ENCODE results near the gene LYPLAL1. TPM values are rescaled to one million over a fixed set of nuclear protein-coding genes. Genes with fewer than 3 reads are reported as not detected.

The LYPLAL1 gene
- 41.6 TPM for total RNA-seq
- long read RNA-seq, transcript LYPLAL1-202 (5 exons, 1,898 nt) = major isoform, 18 of 28 reads
- long read RNA-seq, transcript LYPLAL1-211 (5 exons, 2,169 nt) = minor isoform, 5 of 28 reads
- long read RNA-seq, partial matches to known transcripts = 0 of 28 reads
- long read RNA-seq, other reads (novel, unspliced or antisense) = 4 of 28 reads

GRCh38 chr1:219173758-219174459 is at the start of gene LYPLAL1:
Gene LYPLAL1 (plus strand): TSS chr1:219173878. CDS start chr1:219173891, 13 bp downstream.
- DNase-seq = peak; percentile 93
- peak; percentile 98 to 99 for ATAC-seq
- Histone ChIP-seq H3K27ac (peak within 1 kb of the TSS; percentile 90), H3K4me3 (peak within 1 kb of the TSS; percentile 85), H3K4me1 (peaks cover 17% of the 10 kb centered on the region), H3K9me3 (no peaks in the 10 kb centered on the region), H3K27me3 (ENCODE audit: low read depth) (no peaks in the 10 kb centered on the region), H3K36me3 (no peaks in the 10 kb centered on the region)
- no peak for TF ChIP-seq CTCF (IDR thresholded peaks at IDR 0.05)
- intact Hi-C loops (cut with DNase I) = no loop called here

- intact Hi-C loops (cut with DNase I) = no loop called here
- H3K4me3 ChIP-seq = no peak overlapping the region
- no peaks in the 10 kb centered on the region for H3K4me1 ChIP-seq
- H3K36me3 ChIP-seq = no peaks in the 10 kb centered on the region
- no peaks in the 10 kb centered on the region for H3K27me3 ChIP-seq (ENCODE audit: low read depth)
- no peaks in the 10 kb centered on the region for H3K9me3 ChIP-seq
- no peak for DNase-seq
- no peak overlapping the region for H3K27ac ChIP-seq
- TF ChIP-seq CTCF (IDR thresholded peaks at IDR 0.05) = no peak
- no peak for ATAC-seq
These were observed 49.5 kb upstream of the LYPLAL1 start for GRCh38 chr1:219124163-219124562.

- no peak overlapping the region for H3K27ac ChIP-seq
- no peak for ATAC-seq
These were observed 48.3 kb upstream of the LYPLAL1 start for GRCh38 chr1:219125342-219125741.

GRCh38 chr1:219126377-219126776 is 47.3 kb upstream of the LYPLAL1 start:
- H3K4me1 ChIP-seq = no peaks in the 10 kb centered on the region
- no peak overlapping the region for H3K27ac ChIP-seq
- ATAC-seq (peak in 1 of 2 donors; percentile 27), DNase-seq (no peak)
- no peaks in the 10 kb centered on the region for H3K9me3 ChIP-seq
- no peak overlapping the region for H3K4me3 ChIP-seq
- intact Hi-C loops (cut with DNase I) = no loop called here
- no peak for TF ChIP-seq CTCF (IDR thresholded peaks at IDR 0.05)
- H3K36me3 ChIP-seq = no peaks in the 10 kb centered on the region
- no peaks in the 10 kb centered on the region for H3K27me3 ChIP-seq (ENCODE audit: low read depth)

More at GRCh38 chr1:219125342-219125741, 48.3 kb upstream of the LYPLAL1 start:
- no peaks in the 10 kb centered on the region for H3K36me3 ChIP-seq
- H3K27me3 ChIP-seq (ENCODE audit: low read depth) = no peaks in the 10 kb centered on the region
- no peak overlapping the region for H3K4me3 ChIP-seq
- H3K4me1 ChIP-seq = no peaks in the 10 kb centered on the region
- DNase-seq = no peak
- no peaks in the 10 kb centered on the region for H3K9me3 ChIP-seq
- intact Hi-C loops (cut with DNase I) = no loop called here
- TF ChIP-seq CTCF (IDR thresholded peaks at IDR 0.05) = no peak

GRCh38 chr1:219128957-219129356 is 44.7 kb upstream of the LYPLAL1 start:
- Histone ChIP-seq H3K27me3 (ENCODE audit: low read depth) (no peaks in the 10 kb centered on the region), H3K9me3 (no peaks in the 10 kb centered on the region), H3K27ac (no peak overlapping the region), H3K36me3 (no peaks in the 10 kb centered on the region), H3K4me3 (no peak overlapping the region), H3K4me1 (no peaks in the 10 kb centered on the region)
- DNase-seq = no peak
- TF ChIP-seq CTCF (IDR thresholded peaks at IDR 0.05) = no peak
- no peak for ATAC-seq
- intact Hi-C loops (cut with DNase I) = no loop called here
